HUES48 (cell line): ENCODE data around the gene SLC1A4.
"Not testable (repeated sequence)": the region's sequence is repeated elsewhere in the genome, so short reads cannot be mapped to it uniquely, and the experiment has no call there.

ENCODE experiments used
- H3K27ac ChIP-seq: one replicate; pipeline ENCODE4 v1.7.0; 2013; ENCODE audit warnings: low read depth, low read length, inconsistent platforms
- H3K27me3 ChIP-seq: 2 replicates; pipeline ENCODE4 v1.6.1; 2013; ENCODE audit warnings: mild to moderate bottlenecking, low read length; ENCODE audit not compliant: control insufficient read depth, insufficient read depth
- H3K36me3 ChIP-seq: 2 replicates; pipeline ENCODE4 v1.6.1; 2013; ENCODE audit warnings: low read length; ENCODE audit not compliant: control insufficient read depth, insufficient read depth
- H3K4me1 ChIP-seq: 2 replicates; pipeline ENCODE4 v1.6.1; 2013; ENCODE audit warnings: mild to moderate bottlenecking, low read length; ENCODE audit not compliant: control insufficient read depth, insufficient read depth
- H3K4me3 ChIP-seq: 2 replicates; pipeline ENCODE4 v1.5.1; 2013; ENCODE audit warnings: mild to moderate bottlenecking, low read depth, low read length
- H3K9ac ChIP-seq: 2 replicates; pipeline ENCODE4 v1.6.1; 2013; ENCODE audit warnings: mild to moderate bottlenecking, low read depth, low read length, moderate library complexity
- H3K9me3 ChIP-seq: 2 replicates; pipeline ENCODE4 v1.6.1; 2013; ENCODE audit warnings: low read length; ENCODE audit not compliant: control insufficient read depth, insufficient read depth

SLC1A4 gene

GRCh38 chr2:65026154-65026553 is 37.0 kb downstream of the SLC1A4 start:
- Histone ChIP-seq H3K9ac (no peak overlapping the region), H3K36me3 (no peaks in the 10 kb centered on the region; the same call in 1 of the 2 replicates), H3K27me3 (no peaks in the 10 kb centered on the region), H3K27ac (no peak overlapping the region), H3K4me3 (no peak overlapping the region), H3K4me1 (peaks cover 8% of the 10 kb centered on the region), H3K9me3 (no peaks in the 10 kb centered on the region)

DNA sequence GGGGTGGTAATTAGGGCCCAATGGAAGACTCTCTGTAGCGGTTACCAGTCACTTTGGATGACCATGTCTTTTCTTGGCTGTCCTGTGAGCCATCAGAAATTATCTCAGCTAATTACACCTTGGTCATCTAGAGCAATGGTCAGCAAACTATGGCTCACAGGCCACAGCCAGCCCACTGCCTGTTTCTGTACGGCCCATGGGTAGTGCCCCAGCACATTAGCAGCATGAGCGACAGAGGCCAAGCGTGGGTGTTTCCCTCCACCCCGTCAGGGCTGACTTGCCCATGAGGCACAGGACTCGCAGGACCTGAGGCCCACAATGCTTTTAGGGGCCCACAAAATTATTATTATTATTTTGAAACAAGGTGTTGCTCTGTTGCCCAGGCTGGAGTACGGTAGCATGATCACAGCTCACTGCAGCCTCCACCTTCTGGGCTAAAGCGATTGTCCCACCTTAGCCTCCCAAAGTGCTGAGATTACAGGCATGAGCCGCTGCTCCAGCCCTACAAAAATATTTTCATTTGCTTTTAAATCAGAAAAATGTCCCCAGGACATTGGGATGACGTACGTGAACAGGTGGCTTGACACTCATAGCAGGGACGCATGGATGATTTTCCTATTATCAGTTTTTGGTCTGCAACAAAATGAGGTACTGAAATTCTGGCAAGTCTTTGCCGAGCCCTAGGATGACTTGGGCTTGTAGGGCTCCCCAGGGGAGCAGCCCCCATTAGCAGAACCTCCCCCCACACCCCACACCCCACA is 37.7 kb downstream of the SLC1A4 start:
- H3K4me1 ChIP-seq, result peaks cover 16% of the 10 kb centered on the region
- no peak overlapping the region for H3K9ac ChIP-seq
- H3K4me3 ChIP-seq, result no peak overlapping the region
- H3K27ac ChIP-seq, result no peak overlapping the region
- no peaks in the 10 kb centered on the region for H3K27me3 ChIP-seq
- no peaks in the 10 kb centered on the region; the same call in 1 of the 2 replicates for H3K36me3 ChIP-seq
- H3K9me3 ChIP-seq, result no peaks in the 10 kb centered on the region

DNA sequence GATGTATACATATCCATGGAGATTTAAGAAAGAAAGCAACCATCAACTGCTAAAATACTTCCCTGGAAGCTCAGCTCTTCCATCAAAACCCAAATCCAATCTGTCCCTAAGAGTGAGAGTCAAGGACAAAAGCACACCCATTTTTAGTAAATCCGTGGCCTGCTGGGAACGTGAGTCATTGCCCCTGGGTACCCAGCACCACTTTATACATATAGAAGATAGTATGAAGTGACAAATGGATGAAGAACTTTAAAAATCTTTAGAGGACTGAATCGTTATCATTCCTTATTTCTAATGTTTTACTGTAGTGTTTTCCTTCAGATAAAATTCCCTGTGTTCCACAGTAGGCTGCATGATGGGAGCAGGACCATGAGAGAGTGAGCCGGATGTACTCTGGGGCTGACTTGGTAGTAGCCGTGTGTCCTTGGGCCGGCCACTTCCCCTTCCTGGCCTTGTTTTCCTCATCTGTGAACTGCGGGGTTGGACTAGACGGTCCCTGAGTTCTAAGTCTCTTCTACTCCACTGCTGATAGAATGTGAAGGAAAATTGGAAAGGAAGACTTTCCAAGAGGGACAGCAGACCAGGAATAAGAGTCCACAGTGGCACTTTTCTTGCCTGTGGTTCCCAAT is 38.5 kb downstream of the SLC1A4 start:
- H3K4me3 ChIP-seq, result no peak overlapping the region
- peaks cover 23% of the 10 kb centered on the region for H3K4me1 ChIP-seq
- H3K9me3 ChIP-seq, result no peaks in the 10 kb centered on the region
- no peaks in the 10 kb centered on the region; the same call in 1 of the 2 replicates for H3K36me3 ChIP-seq
- H3K9ac ChIP-seq, result no peak overlapping the region
- no peak overlapping the region for H3K27ac ChIP-seq
- no peaks in the 10 kb centered on the region for H3K27me3 ChIP-seq

GRCh38 chr2:65030476-65031332 is 41.5 kb downstream of the SLC1A4 start:
- Histone ChIP-seq H3K4me3 (no peak overlapping the region), H3K27ac (no peak overlapping the region), H3K4me1 (peaks cover 23% of the 10 kb centered on the region), H3K27me3 (no peaks in the 10 kb centered on the region), H3K9me3 (no peaks in the 10 kb centered on the region), H3K9ac (no peak overlapping the region), H3K36me3 (no peaks in the 10 kb centered on the region)

DNA sequence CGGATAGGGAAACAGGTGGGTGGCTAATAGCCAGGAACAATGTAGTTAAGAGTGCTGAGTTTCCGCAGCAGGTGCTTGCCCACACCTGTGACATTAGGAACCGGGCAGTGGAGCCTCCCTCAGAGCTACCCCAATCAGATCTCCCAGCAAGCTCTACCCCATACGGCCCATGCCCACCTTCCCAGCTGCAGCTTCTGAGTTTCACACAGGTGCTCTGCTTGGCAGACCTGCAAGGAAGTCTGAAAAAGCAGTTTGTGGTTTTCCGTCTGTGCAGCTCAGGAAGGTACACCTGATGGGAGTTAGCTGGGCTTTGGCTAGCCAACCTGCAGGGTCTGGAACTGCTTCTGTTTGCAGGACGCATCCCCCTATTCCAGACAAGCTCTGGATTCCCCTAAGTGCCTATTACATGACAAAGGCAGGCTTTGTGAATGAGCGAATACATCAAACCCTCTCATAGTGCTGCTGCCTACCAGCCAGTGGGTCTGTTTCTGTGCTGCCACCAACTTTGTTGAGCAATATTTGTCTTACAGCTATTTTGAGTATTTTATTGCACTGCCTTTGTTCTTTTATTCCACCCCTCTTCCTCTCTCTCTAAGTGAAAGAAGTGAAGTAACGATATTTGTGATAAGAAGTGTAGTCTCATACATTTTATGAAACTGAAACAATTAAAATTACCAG is 42.3 kb downstream of the SLC1A4 start:
- Histone ChIP-seq H3K27ac (peak overlapping the region; percentile 25), H3K27me3 (no peaks in the 10 kb centered on the region), H3K4me3 (no peak overlapping the region)

DNA sequence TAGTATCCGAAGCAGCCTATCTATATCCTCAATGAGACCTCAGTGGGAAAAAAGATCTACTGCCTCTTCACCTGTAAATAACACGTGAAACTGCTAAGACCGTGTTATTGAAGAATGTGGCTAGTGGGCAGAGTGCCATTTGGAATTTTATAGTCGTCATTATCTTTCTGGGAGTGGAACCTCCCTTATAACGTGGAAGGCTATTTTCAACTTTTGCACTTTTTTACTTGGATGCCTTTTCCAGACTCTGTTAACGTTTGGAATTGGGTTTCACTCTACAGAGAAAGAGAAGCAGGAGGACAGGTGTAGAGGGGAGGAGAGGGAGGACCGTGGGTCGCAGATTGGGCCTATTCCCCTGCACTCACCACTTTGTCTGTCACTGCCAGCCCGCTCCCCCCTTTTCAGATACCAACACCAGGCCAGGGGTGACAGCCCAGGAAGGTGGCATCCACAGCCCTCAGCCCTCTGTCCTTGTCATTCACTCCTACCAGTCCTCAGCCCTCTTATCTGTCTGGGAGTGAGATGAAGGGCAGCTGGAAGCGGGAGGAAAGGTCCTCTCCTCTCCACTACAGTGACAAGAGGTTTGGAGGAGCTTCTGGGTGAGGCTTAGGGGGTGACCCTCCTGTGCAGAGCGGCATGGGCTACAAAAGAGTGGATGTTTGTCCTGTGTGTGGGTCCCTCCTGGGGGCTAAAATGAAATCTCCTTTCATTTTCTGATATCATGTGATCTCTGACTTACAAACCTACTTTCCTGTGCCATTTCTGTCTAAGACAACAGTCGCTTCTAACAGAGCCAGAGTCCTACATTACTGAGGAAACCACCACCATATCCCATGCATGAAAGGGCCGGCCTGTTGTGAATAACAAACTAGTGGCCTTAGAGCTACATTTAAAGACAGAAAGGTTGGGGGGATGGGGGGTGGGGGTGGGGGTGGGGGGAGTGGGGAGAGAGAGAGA is 43.1 kb downstream of the SLC1A4 start:
- Histone ChIP-seq H3K9ac (no peak overlapping the region), H3K27ac (no peak overlapping the region)

More for the DNA sequence above, 42.3 kb downstream of the SLC1A4 start:
- H3K9ac ChIP-seq, result no peak overlapping the region
- H3K36me3 ChIP-seq, result no peaks in the 10 kb centered on the region
- peaks cover 23% of the 10 kb centered on the region for H3K4me1 ChIP-seq
- H3K9me3 ChIP-seq, result no peaks in the 10 kb centered on the region

GRCh38 chr2:65033178-65033577 is 44.0 kb downstream of the SLC1A4 start:
- Histone ChIP-seq H3K27me3 (no peaks in the 10 kb centered on the region), H3K9ac (no peak overlapping the region), H3K4me3 (no peak overlapping the region), H3K4me1 (peaks cover 23% of the 10 kb centered on the region), H3K36me3 (0 out of 2 replicates have a peak, but pooled peaks cover 6% of the 10 kb centered on the region), H3K9me3 (no peaks in the 10 kb centered on the region), H3K27ac (no peak overlapping the region)

More for the DNA sequence above, 43.1 kb downstream of the SLC1A4 start:
- H3K36me3 ChIP-seq, result no peaks in the 10 kb centered on the region
- peaks cover 23% of the 10 kb centered on the region for H3K4me1 ChIP-seq
- H3K27me3 ChIP-seq, result no peaks in the 10 kb centered on the region
- H3K4me3 ChIP-seq, result no peak overlapping the region
- H3K9me3 ChIP-seq, result no peaks in the 10 kb centered on the region

DNA sequence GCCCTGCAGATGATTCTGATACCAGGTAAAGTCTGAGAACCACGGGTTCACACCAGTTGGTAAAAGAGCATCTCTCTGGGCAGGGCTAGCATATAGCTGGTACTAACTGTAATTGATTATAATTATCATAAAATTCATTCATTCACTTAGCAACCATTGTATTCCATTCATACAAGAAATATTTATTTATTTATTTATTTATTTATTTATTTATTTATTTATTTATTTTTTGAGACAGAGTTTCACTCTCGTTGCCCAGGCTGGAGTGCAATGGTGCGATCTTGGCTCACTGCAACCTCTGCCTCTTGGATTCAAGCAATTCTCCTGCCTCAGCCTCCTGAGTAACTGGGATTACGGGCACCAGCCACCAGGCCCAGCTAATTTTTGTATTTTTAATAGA is 44.5 kb downstream of the SLC1A4 start:
- Histone ChIP-seq H3K36me3 (peaks cover 10% of the 10 kb centered on the region; the same call in 1 of the 2 replicates), H3K4me1 (peaks cover 23% of the 10 kb centered on the region)
- not testable (repeated sequence) for H3K27me3 ChIP-seq, H3K9me3 ChIP-seq, H3K9ac ChIP-seq, H3K27ac ChIP-seq, H3K4me3 ChIP-seq

DNA sequence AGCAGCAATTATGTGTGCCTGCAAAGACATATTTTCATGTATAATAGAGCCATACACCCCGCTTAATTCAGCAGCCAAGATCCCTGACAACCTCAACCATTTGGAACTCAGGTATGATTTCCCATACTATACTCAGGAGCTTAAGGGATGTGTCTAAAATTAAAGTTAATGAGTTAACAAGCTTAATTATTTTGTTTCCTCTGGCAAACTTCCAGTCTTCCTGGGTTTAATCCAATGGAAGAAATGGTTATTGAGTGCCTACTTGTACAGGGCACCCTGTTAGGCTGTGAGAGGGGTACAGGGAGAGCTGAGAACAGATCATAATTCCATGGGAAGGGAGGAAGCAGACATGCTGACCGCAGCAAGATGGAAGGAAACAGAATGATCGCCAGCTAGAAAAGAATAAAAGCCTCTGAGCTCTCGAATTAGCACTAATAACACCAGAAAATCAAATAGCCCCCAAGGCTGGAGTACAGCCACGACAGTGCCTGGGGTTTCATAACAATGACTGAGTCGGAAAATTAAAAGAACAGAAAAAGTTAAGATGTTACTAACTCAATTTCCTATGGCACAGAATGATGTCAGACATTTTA is 46.2 kb downstream of the SLC1A4 start:
- Histone ChIP-seq H3K27me3 (no peaks in the 10 kb centered on the region), H3K4me1 (peaks cover 22% of the 10 kb centered on the region), H3K27ac (no peak overlapping the region), H3K9me3 (no peaks in the 10 kb centered on the region), H3K9ac (no peak overlapping the region), H3K4me3 (no peak overlapping the region), H3K36me3 (peaks cover 15% of the 10 kb centered on the region)
